Measurements from ENCODE around the gene COL6A6. TPM values are rescaled to one million over a fixed set of nuclear protein-coding genes. Genes with fewer than 3 reads are reported as not detected.

Gene COL6A6
- total RNA-seq, 1 experiment from 2014 or later, result 0.11 TPM

GRCh38 chr3:130515755-130516154 is 1.2 kb upstream of the COL6A6 start:
- H3K27me3 Mint-ChIP-seq (ENCODE audit: low read depth), result peaks cover 73% of the 10 kb centered on the region
- no peaks in the 10 kb centered on the region for H3K36me3 Mint-ChIP-seq (ENCODE audit: insufficient read depth in 1 of 3, low read depth in 3 of 3)

More at GRCh38 chr3:130515755-130516154, 1.2 kb upstream of the COL6A6 start:
- H3K79me2 ChIP-seq (ENCODE audit: insufficient read depth, low read length), result no peaks in the 10 kb centered on the region
- no peaks in the 10 kb centered on the region for H3K79me1 ChIP-seq (ENCODE audit: insufficient read depth, low read depth, low read length, poor library complexity, severe bottlenecking)
- no peak overlapping the region for H3K4ac ChIP-seq (ENCODE audit: low read depth, low read length)
- H3K27ac Mint-ChIP-seq, result no peak overlapping the region
- peaks cover 9% of the 10 kb centered on the region for H3K23me2 ChIP-seq (ENCODE audit: insufficient read length, low read depth, low read length, poor library complexity, severe bottlenecking)
- WGBS (ENCODE audit: extremely low coverage, insufficient read length, low lambda C conversion rate), result no CpG with 5 or more reads among the region's 2 CpGs
- no peak overlapping the region for H3K14ac ChIP-seq (ENCODE audit: insufficient read depth, low read length)
- no peak overlapping the region for H4K5ac ChIP-seq (ENCODE audit: insufficient read length, low read depth, low read length)
- no peak overlapping the region for H4K8ac ChIP-seq (replicated peaks; ENCODE audit: insufficient read length, low read depth, low read length)
- no peak overlapping the region for H2BK15ac ChIP-seq (ENCODE audit: low read depth, low read length)
- H2BK5ac ChIP-seq (ENCODE audit: insufficient read length, low read length), result no peak overlapping the region
- H3K27ac ChIP-seq (ENCODE audit: insufficient read length, low read depth, low read length), result no peak overlapping the region
- H2AFZ ChIP-seq (ENCODE audit: low read length), result no peak overlapping the region
- no peak overlapping the region for H3K56ac ChIP-seq (ENCODE audit: insufficient read length, low read depth, low read length)
- DNase-seq, result no peak
- H3K4me1 ChIP-seq (ENCODE audit: insufficient read depth, low read length), result no peaks in the 10 kb centered on the region
- H2BK20ac ChIP-seq (ENCODE audit: low read depth, low read length, poor library complexity, severe bottlenecking), result no peak overlapping the region
- no peak overlapping the region for H2BK120ac ChIP-seq (ENCODE audit: low read depth, low read length, poor library complexity, severe bottlenecking)
- no peaks in the 10 kb centered on the region for H3K9me3 ChIP-seq (ENCODE audit: control insufficient read depth, low read depth, low read length)
- H3K9ac ChIP-seq (ENCODE audit: extremely low read depth, insufficient read length, low read length), result no peak overlapping the region
- H3K9me3 Mint-ChIP-seq, result no peaks in the 10 kb centered on the region
- H3K23ac ChIP-seq (ENCODE audit: insufficient read length, low read depth, low read length), result no peak overlapping the region
- H3K4me2 ChIP-seq (ENCODE audit: insufficient read depth, insufficient read length, low read length), result no peak overlapping the region
- no peak overlapping the region for H2BK12ac ChIP-seq (ENCODE audit: insufficient read length, low read depth, low read length)
- H3K4me3 Mint-ChIP-seq, result no peak overlapping the region
- H3K27me3 ChIP-seq (ENCODE audit: insufficient read depth, low read length), result peaks cover 17% of the 10 kb centered on the region; the same call in 1 of the 2 replicates
- H2AK5ac ChIP-seq (ENCODE audit: insufficient read length, low read length), result no peak overlapping the region
- peaks cover 8 to 13% of the 10 kb centered on the region in 2 experiments for H3K4me1 Mint-ChIP-seq
- H3K18ac ChIP-seq (ENCODE audit: insufficient read length, low read depth, low read length), result no peak overlapping the region
- TF ChIP-seq, protein P1, sequence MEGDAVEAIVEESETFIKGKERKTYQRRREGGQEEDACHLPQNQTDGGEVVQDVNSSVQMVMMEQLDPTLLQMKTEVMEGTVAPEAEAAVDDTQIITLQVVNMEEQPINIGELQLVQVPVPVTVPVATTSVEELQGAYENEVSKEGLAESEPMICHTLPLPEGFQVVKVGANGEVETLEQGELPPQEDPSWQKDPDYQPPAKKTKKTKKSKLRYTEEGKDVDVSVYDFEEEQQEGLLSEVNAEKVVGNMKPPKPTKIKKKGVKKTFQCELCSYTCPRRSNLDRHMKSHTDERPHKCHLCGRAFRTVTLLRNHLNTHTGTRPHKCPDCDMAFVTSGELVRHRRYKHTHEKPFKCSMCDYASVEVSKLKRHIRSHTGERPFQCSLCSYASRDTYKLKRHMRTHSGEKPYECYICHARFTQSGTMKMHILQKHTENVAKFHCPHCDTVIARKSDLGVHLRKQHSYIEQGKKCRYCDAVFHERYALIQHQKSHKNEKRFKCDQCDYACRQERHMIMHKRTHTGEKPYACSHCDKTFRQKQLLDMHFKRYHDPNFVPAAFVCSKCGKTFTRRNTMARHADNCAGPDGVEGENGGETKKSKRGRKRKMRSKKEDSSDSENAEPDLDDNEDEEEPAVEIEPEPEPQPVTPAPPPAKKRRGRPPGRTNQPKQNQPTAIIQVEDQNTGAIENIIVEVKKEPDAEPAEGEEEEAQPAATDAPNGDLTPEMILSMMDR (conservative IDR thresholded peaks at IDR 0.05), result no peak
- H3T11ph ChIP-seq (ENCODE audit: low read length), result no peak overlapping the region
- H4K20me1 ChIP-seq (ENCODE audit: control insufficient read depth, insufficient read depth, insufficient read length), result no peaks in the 10 kb centered on the region
- no peak overlapping the region for H4K91ac ChIP-seq (ENCODE audit: insufficient read length, low read depth, low read length)
